SU-DHL-6 (cell line): ENCODE data around the gene MX2.

ENCODE experiments used
- H2AFZ ChIP-seq: fragments of 200-600 bp; sonication (generic); 2 replicates; pipeline ENCODE4 v1.6.1; 2014; ENCODE audit warnings: low read depth, mild to moderate bottlenecking, moderate library complexity, mixed read lengths, antibody characterized with exemption, low read length; ENCODE audit not compliant: severe bottlenecking
- H3F3A ChIP-seq: fragments of 200-600 bp; shearing (Covaris generic); 2 replicates; pipeline ENCODE4 v1.6.0; 2016; ENCODE audit warnings: antibody characterized with exemption, mild to moderate bottlenecking; ENCODE audit not compliant: insufficient read depth
- H3K27ac ChIP-seq: fragments of 200-600 bp; sonication (generic); 2 replicates; pipeline ENCODE4 v1.5.1; 2016; ENCODE audit warnings: low read depth, mild to moderate bottlenecking, low read length, moderate library complexity, mixed read lengths
- H3K27me3 ChIP-seq: fragments of 200-600 bp; sonication (generic), shearing (Covaris generic); 2 replicates; pipeline ENCODE4 v1.6.0; 2014; ENCODE audit warnings: mild to moderate bottlenecking, low read length
- H3K36me3 ChIP-seq: fragments of 200-600 bp; sonication (generic); 2 replicates; pipeline ENCODE4 v1.6.1; 2014; ENCODE audit warnings: mild to moderate bottlenecking, low read length, mixed read lengths
- H3K4me2 ChIP-seq: fragments of 300-600, 200-600 bp; shearing (Covaris generic), sonication (generic); 2 replicates; pipeline ENCODE4 v1.6.0; 2014; ENCODE audit warnings: low read length, low read depth, mild to moderate bottlenecking; ENCODE audit not compliant: poor library complexity, severe bottlenecking
- H3K4me3 ChIP-seq: fragments of 200-600 bp; sonication (generic); 2 replicates; pipeline ENCODE4 v1.5.1; 2014; ENCODE audit warnings: antibody characterized with exemption, low read length, mild to moderate bottlenecking, mixed read lengths; ENCODE audit not compliant: insufficient read depth, poor library complexity, severe bottlenecking
- H3K79me2 ChIP-seq: fragments of 200-600 bp; sonication (generic); 2 replicates; pipeline ENCODE4 v1.6.1; 2014; ENCODE audit warnings: mild to moderate bottlenecking, low read length, moderate library complexity; ENCODE audit not compliant: insufficient read depth
- H3K9ac ChIP-seq: fragments of 200-600 bp; sonication (generic); 2 replicates; pipeline ENCODE4 v1.7.0; 2014; ENCODE audit warnings: mild to moderate bottlenecking, low read length
- H3K9me2 ChIP-seq: fragments of 200-600 bp; sonication (generic); replicated peaks from 2 replicates; pipeline ENCODE4 v1.6.1; 2014; ENCODE audit warnings: low read length; ENCODE audit not compliant: insufficient read depth
- H3K9me3 ChIP-seq: fragments of 200-600 bp; sonication (generic); 2 replicates; pipeline ENCODE4 v1.6.1; 2014; ENCODE audit warnings: low read length, mixed read lengths; ENCODE audit not compliant: insufficient read depth
- H4K20me1 ChIP-seq: fragments of 200-600 bp; sonication (generic); 2 replicates; pipeline ENCODE4 v1.6.1; 2014; ENCODE audit warnings: low read depth, mild to moderate bottlenecking, antibody characterized with exemption, low read length, moderate library complexity, mixed read lengths
- CTCF ChIP-seq: fragments of 200-600 bp; sonication (generic); IDR thresholded peaks from one replicate; pipeline ENCODE4 v1.5.1; 2017; ENCODE audit warnings: antibody characterized with exemption, mild to moderate bottlenecking, low read length, moderate library complexity; ENCODE audit not compliant: insufficient read depth, poor library complexity, severe bottlenecking
- EZH2phosphoT487 ChIP-seq: fragments of 200-600 bp; sonication (generic), shearing (Covaris generic); conservative IDR thresholded peaks from 2 replicates; pipeline ENCODE4 v1.6.1; 2018; ENCODE audit warnings: mild to moderate bottlenecking, antibody characterized with exemption, low read length, moderate library complexity, mixed read lengths

MX2 gene

GRCh38 chr21:41442481-41443186 lies 80.8 kb downstream of the MX2 start:
- no peak overlapping the region for H3K9ac ChIP-seq
- no peaks in the 10 kb centered on the region for H3K27me3 ChIP-seq
- H3K9me3 ChIP-seq: no peaks in the 10 kb centered on the region
- no peaks in the 10 kb centered on the region for H3K79me2 ChIP-seq
- no peak overlapping the region for H2AFZ ChIP-seq
- no peak overlapping the region for H3K4me2 ChIP-seq
- no peaks in the 10 kb centered on the region for H4K20me1 ChIP-seq
- no peaks in the 10 kb centered on the region for H3K9me2 ChIP-seq
- no peak for TF ChIP-seq CTCF
- TF ChIP-seq EZH2phosphoT487: no peak
- H3K36me3 ChIP-seq: no peaks in the 10 kb centered on the region
- no peak overlapping the region for H3K4me3 ChIP-seq
- no peak overlapping the region for H3K27ac ChIP-seq
- no peaks in the 10 kb centered on the region for H3F3A ChIP-seq

DNA sequence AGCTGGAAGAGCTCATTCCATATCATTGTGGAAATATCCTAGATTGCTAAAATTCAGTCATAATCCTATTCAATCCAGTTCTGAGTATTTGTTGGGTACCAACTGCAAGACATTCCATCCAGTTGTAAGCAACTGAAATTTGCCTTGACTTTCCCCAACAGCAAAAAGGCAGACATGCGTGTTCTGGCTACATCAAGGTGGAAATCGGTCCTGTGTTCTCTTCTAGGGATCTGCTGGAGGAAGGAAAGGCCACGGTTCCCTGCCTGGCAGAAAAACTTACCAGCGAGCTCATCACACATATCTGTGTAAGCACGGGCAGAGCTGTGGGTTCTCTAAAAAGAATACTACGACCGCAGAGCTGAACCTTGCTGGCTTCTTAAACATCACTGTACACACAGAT lies 81.7 kb downstream of the MX2 start:
- Histone ChIP-seq H3F3A (no peaks in the 10 kb centered on the region), H3K27me3 (no peaks in the 10 kb centered on the region), H3K9me3 (no peaks in the 10 kb centered on the region), H3K9ac (no peak overlapping the region), H3K79me2 (no peaks in the 10 kb centered on the region), H3K4me2 (no peak overlapping the region), H3K9me2 (no peaks in the 10 kb centered on the region), H3K27ac (no peak overlapping the region), H3K36me3 (no peaks in the 10 kb centered on the region), H2AFZ (no peak overlapping the region), H3K4me3 (no peak overlapping the region), H4K20me1 (no peaks in the 10 kb centered on the region)
- TF ChIP-seq EZH2phosphoT487: no peak
- no peak for TF ChIP-seq CTCF

DNA sequence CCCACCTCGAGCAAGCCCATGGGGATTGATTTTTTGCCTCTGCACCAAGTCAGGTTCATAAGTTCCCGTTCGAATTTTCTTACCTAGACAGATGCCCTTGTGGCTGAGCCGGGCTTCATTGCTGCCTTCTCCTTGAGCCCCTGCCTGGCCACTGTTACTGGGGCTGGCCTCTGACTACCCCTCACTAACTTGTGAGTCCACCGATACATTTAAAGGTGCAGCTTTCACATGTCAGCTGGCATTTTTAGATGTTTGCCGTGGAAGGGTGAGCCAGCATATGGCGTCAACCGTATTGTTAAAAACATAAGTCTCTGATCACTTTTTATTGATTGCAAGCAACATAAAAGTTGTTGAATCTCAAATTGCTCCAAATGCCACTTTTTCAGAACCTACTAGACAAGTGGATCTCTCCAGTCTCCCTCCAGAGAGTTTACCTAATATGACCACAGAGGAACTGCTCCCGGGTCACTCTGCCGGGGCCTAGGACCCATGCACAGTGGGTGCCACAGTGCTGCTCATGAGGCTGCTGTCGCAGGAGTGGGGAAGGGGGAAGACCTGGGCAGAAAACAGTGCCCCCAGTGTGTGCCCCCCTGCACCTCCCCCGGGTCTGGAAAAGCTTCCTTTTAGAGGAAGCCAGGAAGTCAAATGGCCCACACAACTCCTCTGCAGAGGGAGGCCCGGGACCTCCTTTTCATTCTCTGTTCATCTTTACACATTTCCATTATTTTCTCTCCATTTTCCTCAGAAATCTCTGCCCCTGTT lies 83.1 kb downstream of the MX2 start:
- Histone ChIP-seq H3K79me2 (no peaks in the 10 kb centered on the region), H2AFZ (no peak overlapping the region), H4K20me1 (no peaks in the 10 kb centered on the region), H3F3A (no peaks in the 10 kb centered on the region), H3K27ac (no peak overlapping the region), H3K4me3 (no peak overlapping the region), H3K4me2 (no peak overlapping the region), H3K36me3 (no peaks in the 10 kb centered on the region), H3K9me3 (no peaks in the 10 kb centered on the region), H3K9me2 (no peaks in the 10 kb centered on the region), H3K27me3 (no peaks in the 10 kb centered on the region), H3K9ac (no peak overlapping the region)
- TF ChIP-seq CTCF: no peak
- TF ChIP-seq EZH2phosphoT487: no peak
